ENCODE measurements around the gene RGS13.

DNA sequence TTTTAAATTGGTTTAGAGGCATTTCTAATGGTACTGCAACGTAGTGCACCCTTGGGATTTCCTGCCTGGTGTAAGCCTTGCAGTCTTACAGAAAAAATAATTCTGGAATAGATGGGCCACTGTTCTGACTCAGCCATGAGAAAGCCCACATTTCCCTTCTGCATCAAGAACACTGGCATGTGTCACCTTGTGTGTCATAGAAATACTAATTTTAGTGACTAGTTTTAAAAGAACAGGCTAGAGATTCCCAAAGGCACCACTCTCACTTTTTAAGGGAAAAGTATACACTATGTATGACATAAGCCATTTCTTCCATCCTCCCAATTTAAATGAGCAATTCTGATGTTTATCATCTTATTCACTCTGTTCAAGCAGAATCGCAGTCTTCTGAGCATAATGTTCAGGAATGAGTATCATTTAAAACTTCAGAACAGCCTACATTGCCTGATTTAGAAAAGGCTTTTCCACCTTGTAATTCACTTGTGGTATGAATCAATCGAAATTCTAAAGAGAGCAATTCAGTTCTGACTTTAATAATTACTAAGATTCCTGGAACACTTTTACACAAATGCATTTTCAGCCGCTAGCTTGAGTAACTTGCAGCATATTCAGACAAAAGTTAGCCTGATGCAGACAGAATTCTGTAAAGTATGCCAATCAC is 18.8 kb downstream of the RGS13 start:
- TF ChIP-seq, protein P1, sequence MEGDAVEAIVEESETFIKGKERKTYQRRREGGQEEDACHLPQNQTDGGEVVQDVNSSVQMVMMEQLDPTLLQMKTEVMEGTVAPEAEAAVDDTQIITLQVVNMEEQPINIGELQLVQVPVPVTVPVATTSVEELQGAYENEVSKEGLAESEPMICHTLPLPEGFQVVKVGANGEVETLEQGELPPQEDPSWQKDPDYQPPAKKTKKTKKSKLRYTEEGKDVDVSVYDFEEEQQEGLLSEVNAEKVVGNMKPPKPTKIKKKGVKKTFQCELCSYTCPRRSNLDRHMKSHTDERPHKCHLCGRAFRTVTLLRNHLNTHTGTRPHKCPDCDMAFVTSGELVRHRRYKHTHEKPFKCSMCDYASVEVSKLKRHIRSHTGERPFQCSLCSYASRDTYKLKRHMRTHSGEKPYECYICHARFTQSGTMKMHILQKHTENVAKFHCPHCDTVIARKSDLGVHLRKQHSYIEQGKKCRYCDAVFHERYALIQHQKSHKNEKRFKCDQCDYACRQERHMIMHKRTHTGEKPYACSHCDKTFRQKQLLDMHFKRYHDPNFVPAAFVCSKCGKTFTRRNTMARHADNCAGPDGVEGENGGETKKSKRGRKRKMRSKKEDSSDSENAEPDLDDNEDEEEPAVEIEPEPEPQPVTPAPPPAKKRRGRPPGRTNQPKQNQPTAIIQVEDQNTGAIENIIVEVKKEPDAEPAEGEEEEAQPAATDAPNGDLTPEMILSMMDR (IDR thresholded peaks at IDR 0.05) = no peak
- no peak for TF ChIP-seq ZFX (IDR thresholded peaks at IDR 0.05; ENCODE audit: borderline replicate concordance)

All from 22Rv1 (cell line).